ENCODE data around the gene IRAK3. TPM values are rescaled to one million over a fixed set of nuclear protein-coding genes. Genes with fewer than 3 reads are reported as not detected.

Gene IRAK3
- total and polyA plus RNA-seq, 7 donors = 1.4 to 17.1 (median 9.4) TPM

GRCh38 chr12:66162701-66163100, 26.3 kb upstream of the IRAK3 start:
- intact Hi-C loops (cut with DNase I) = no loop called here
- no peak overlapping the region for H3K27ac ChIP-seq
- no peak for TF ChIP-seq POLR2A (IDR thresholded peaks at IDR 0.05)
- no peak for TF ChIP-seq CTCF (IDR thresholded peaks at IDR 0.05)
- TF ChIP-seq POLR2AphosphoS5 (IDR thresholded peaks at IDR 0.05) = no peak
- TF ChIP-seq EP300 (IDR thresholded peaks at IDR 0.05) = no peak
- H3K27me3 ChIP-seq = no peaks in the 10 kb centered on the region
- no peak for DNase-seq
- no peaks in the 10 kb centered on the region for H3K9me3 ChIP-seq
- peaks cover 0 to 19% (median 5%) of the 10 kb centered on the region in 4 donors for H3K36me3 ChIP-seq
- H3K4me3 ChIP-seq = no peak overlapping the region
- 67 to 74% methylated on average over 2 of the region's 2 CpGs for WGBS, 2 donors
- peaks cover 0 to 24% (median 17%) of the 10 kb centered on the region in 4 donors for H3K4me1 ChIP-seq

GRCh38 chr12:66163289-66163688, 25.7 kb upstream of the IRAK3 start:
- no peak overlapping the region for H3K27ac ChIP-seq
- peaks cover 0 to 30% (median 23%) of the 10 kb centered on the region in 4 donors for H3K4me1 ChIP-seq
- no peak for TF ChIP-seq CTCF (IDR thresholded peaks at IDR 0.05)
- no peak for TF ChIP-seq POLR2A (IDR thresholded peaks at IDR 0.05)
- TF ChIP-seq EP300 (IDR thresholded peaks at IDR 0.05) = no peak
- intact Hi-C loops (cut with DNase I) = no loop called here
- DNase-seq = no peak
- H3K4me3 ChIP-seq = no peak overlapping the region
- 63 to 73% methylated on average over 4 of the region's 4 CpGs for WGBS, 2 donors
- peaks cover 0 to 19% (median 5%) of the 10 kb centered on the region in 4 donors for H3K36me3 ChIP-seq
- no peaks in the 10 kb centered on the region for H3K27me3 ChIP-seq
- H3K9me3 ChIP-seq = no peaks in the 10 kb centered on the region

GRCh38 chr12:66164349-66164821, 24.6 kb upstream of the IRAK3 start:
- Histone ChIP-seq H3K9me3 (no peaks in the 10 kb centered on the region), H3K27me3 (no peaks in the 10 kb centered on the region), H3K4me1 (peaks cover 0 to 36% (median 27%) of the 10 kb centered on the region in 4 donors), H3K27ac (no peak overlapping the region), H3K36me3 (peaks cover 0 to 12% (median 5%) of the 10 kb centered on the region in 4 donors), H3K4me3 (no peak overlapping the region)
- TF ChIP-seq CTCF (IDR thresholded peaks at IDR 0.05) (no peak), POLR2AphosphoS5 (IDR thresholded peaks at IDR 0.05) (no peak), POLR2A (IDR thresholded peaks at IDR 0.05) (no peak), EP300 (IDR thresholded peaks at IDR 0.05) (no peak)
- intact Hi-C loops (cut with DNase I) = no loop called here
- WGBS, 2 donors = 90 to 97% methylated on average over 3 of the region's 3 CpGs
- DNase-seq = no peak

- WGBS, 2 donors = 98% methylated on average over 2 of the region's 2 CpGs
- no peak for DNase-seq
- Histone ChIP-seq H3K4me3 (no peak overlapping the region), H3K4me1 (peaks cover 0 to 36% (median 28%) of the 10 kb centered on the region in 4 donors), H3K27ac (no peak overlapping the region), H3K27me3 (no peaks in the 10 kb centered on the region), H3K36me3 (peaks cover 0 to 5% (median 2%) of the 10 kb centered on the region in 4 donors), H3K9me3 (no peaks in the 10 kb centered on the region)
- intact Hi-C loops (cut with DNase I) = no loop called here
- TF ChIP-seq POLR2AphosphoS5 (IDR thresholded peaks at IDR 0.05) (no peak), POLR2A (IDR thresholded peaks at IDR 0.05) (no peak), CTCF (IDR thresholded peaks at IDR 0.05) (no peak), EP300 (IDR thresholded peaks at IDR 0.05) (no peak)
These were observed 23.9 kb upstream of the IRAK3 start for GRCh38 chr12:66165141-66165540.

- Histone ChIP-seq H3K4me1 (peaks cover 0 to 36% (median 29%) of the 10 kb centered on the region in 4 donors), H3K9me3 (no peaks in the 10 kb centered on the region), H3K27ac (no peak overlapping the region), H3K36me3 (no peaks in the 10 kb centered on the region), H3K4me3 (no peak overlapping the region), H3K27me3 (no peaks in the 10 kb centered on the region)
- no peak for DNase-seq
- WGBS, 2 donors = 82 to 92% methylated on average over 2 of the region's 2 CpGs
- TF ChIP-seq POLR2A (IDR thresholded peaks at IDR 0.05) (no peak), CTCF (IDR thresholded peaks at IDR 0.05) (no peak), POLR2AphosphoS5 (IDR thresholded peaks at IDR 0.05) (no peak), EP300 (IDR thresholded peaks at IDR 0.05) (no peak)
- intact Hi-C loops (cut with DNase I) = no loop called here
These were observed 22.5 kb upstream of the IRAK3 start for GRCh38 chr12:66166561-66166960.
